Hepatocyte (in vitro differentiated cells): ENCODE data around the gene PHLDA3.

Experiments
- EZH2 ChIP-seq: fragments of 200-600 bp; sonication (generic); IDR thresholded peaks from 2 replicates; pipeline ENCODE4 v1.6.1; 2016; ENCODE audit warnings: antibody characterized with exemption, mild to moderate bottlenecking, borderline replicate concordance
- TF ChIP-seq, protein P1 (sequence below): fragments of 200-600 bp; sonication (generic); IDR thresholded peaks from 2 replicates; pipeline ENCODE4 v1.5.1; 2016; ENCODE audit warnings: antibody characterized with exemption, mild to moderate bottlenecking; ENCODE audit not compliant: poor library complexity

GRCh38 chr1:201459775-201460174 is 9.2 kb downstream of the PHLDA3 start:
- TF ChIP-seq EZH2 = no peak
- TF ChIP-seq, protein P1, sequence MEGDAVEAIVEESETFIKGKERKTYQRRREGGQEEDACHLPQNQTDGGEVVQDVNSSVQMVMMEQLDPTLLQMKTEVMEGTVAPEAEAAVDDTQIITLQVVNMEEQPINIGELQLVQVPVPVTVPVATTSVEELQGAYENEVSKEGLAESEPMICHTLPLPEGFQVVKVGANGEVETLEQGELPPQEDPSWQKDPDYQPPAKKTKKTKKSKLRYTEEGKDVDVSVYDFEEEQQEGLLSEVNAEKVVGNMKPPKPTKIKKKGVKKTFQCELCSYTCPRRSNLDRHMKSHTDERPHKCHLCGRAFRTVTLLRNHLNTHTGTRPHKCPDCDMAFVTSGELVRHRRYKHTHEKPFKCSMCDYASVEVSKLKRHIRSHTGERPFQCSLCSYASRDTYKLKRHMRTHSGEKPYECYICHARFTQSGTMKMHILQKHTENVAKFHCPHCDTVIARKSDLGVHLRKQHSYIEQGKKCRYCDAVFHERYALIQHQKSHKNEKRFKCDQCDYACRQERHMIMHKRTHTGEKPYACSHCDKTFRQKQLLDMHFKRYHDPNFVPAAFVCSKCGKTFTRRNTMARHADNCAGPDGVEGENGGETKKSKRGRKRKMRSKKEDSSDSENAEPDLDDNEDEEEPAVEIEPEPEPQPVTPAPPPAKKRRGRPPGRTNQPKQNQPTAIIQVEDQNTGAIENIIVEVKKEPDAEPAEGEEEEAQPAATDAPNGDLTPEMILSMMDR = no peak
